Measurements from ENCODE around the gene RHBDD1. TPM values are rescaled to one million over a fixed set of nuclear protein-coding genes. Genes with fewer than 3 reads are reported as not detected.

Gene RHBDD1
- total and polyA plus RNA-seq, 2 donors (not counting 1 experiment from before 2014, with no cell fraction given), result 21.2 to 128 TPM

- TF ChIP-seq CTCF (IDR thresholded peaks at IDR 0.05), result no peak
- no peak for TF ChIP-seq EZH2 (IDR thresholded peaks at IDR 0.05; ENCODE audit: borderline replicate concordance, insufficient read depth, low read depth, low read length, poor library complexity, severe bottlenecking)
- no peaks in the 10 kb centered on the region for H3K9me3 Mint-ChIP-seq (ENCODE audit: insufficient read depth)
- no peaks in the 10 kb centered on the region for H3K36me3 ChIP-seq (replicated peaks in 1 of 2; ENCODE audit: control extremely low read depth in 1 of 2, control insufficient read depth in 1 of 2, extremely low read depth in 1 of 2, insufficient read depth in 2 of 2, low read length in 1 of 2)
- peak; percentile 42 for ATAC-seq (ENCODE audit: low read depth)
- peak overlapping the region; percentile 97 for H3K4me3 Mint-ChIP-seq
- peak overlapping the region; percentile 99 for H3K27ac Mint-ChIP-seq
- ChIA-PET POLR2A (interaction anchor here (0.7 to 1.2 kb wide), 2 partner anchors 9 to 18 kb away, joined by 3 read pairs; partner anchors contain the start of gene IRS1), CTCF (interaction anchor here (0.8 to 4.8 kb wide), 4 partner anchors 8 to 367 kb away, joined by 3 to 25 read pairs (median 10); partner anchors contain the start of gene IRS1)
- intact Hi-C loops (cut with micrococcal nuclease), result loop anchor here (1.0 to 10.0 kb wide), 8 partner anchors 8 to 1856 kb away; partner anchors contain the start of genes DOCK10, IRS1, MFF and RHBDD1
- DNase-seq, result peak; percentile 93
- no peaks in the 10 kb centered on the region for H3K27me3 ChIP-seq (replicated peaks in 1 of 4; ENCODE audit: control extremely low read depth in 1 of 4, control insufficient read depth in 3 of 4, insufficient read depth in 4 of 4, low read length in 3 of 4)
- peak overlapping the region; percentile 85 for H3K9ac ChIP-seq (ENCODE audit: low read length)
- peak overlapping the region; percentile 92 for H3K27ac ChIP-seq (ENCODE audit: low read length in 2 of 2)
- peaks cover 12 to 18% of the 10 kb centered on the region in 2 donors for H3K4me1 ChIP-seq (ENCODE audit: control insufficient read depth in 2 of 2, insufficient read depth in 2 of 2, low read length in 2 of 2)
- H3K79me2 ChIP-seq (ENCODE audit: control insufficient read depth, insufficient read depth, low read length), result no peaks in the 10 kb centered on the region
- no peaks in the 10 kb centered on the region for H4K20me1 ChIP-seq (ENCODE audit: control insufficient read depth, insufficient read depth, low read length, poor library complexity, severe bottlenecking)
- 0% methylated on average over 22 of the region's 24 CpGs for WGBS (ENCODE audit: insufficient coverage)
- peaks cover 0 to 7% (median under 1%) of the 10 kb centered on the region in 3 donors for H3K9me3 ChIP-seq (ENCODE audit: control extremely low read depth in 1 of 3, control insufficient read depth in 2 of 3, insufficient read depth in 1 of 3, low read length in 2 of 3)
- no peaks in the 10 kb centered on the region for H3K27me3 Mint-ChIP-seq
- H3K4me3 ChIP-seq (ENCODE audit: control extremely low read depth in 1 of 5, extremely low read depth in 1 of 5, insufficient read depth in 1 of 5, low read depth in 2 of 5, low read length in 4 of 5), result peak overlapping the region; percentile 27 to 85 (median 61)
- peaks cover 33% of the 10 kb centered on the region for H3K4me1 Mint-ChIP-seq
- peak overlapping the region; percentile 85 for H2AFZ ChIP-seq (ENCODE audit: insufficient read depth, low read depth, low read length, poor library complexity, severe bottlenecking)
- peak overlapping the region; percentile 94 for H3K4me2 ChIP-seq (replicated peaks; ENCODE audit: low read depth, low read length, poor library complexity, severe bottlenecking)
Measured at GRCh38 chr2:226791056-226791486, 44.8 kb upstream of the RHBDD1 start.

- TF ChIP-seq CTCF (IDR thresholded peaks at IDR 0.05) (peak; percentile 67), EZH2 (IDR thresholded peaks at IDR 0.05; ENCODE audit: borderline replicate concordance, insufficient read depth, low read depth, low read length, poor library complexity, severe bottlenecking) (no peak)
- Mint-ChIP-seq H3K4me3 (peak overlapping the region; percentile 97), H3K27ac (peak overlapping the region; percentile 99), H3K27me3 (no peaks in the 10 kb centered on the region), H3K9me3 (ENCODE audit: insufficient read depth) (no peaks in the 10 kb centered on the region), H3K4me1 (peaks cover 36% of the 10 kb centered on the region)
- Histone ChIP-seq H4K20me1 (ENCODE audit: control insufficient read depth, insufficient read depth, low read length, poor library complexity, severe bottlenecking) (no peaks in the 10 kb centered on the region), H3K79me2 (ENCODE audit: control insufficient read depth, insufficient read depth, low read length) (no peaks in the 10 kb centered on the region), H3K27me3 (replicated peaks in 1 of 4; ENCODE audit: control extremely low read depth in 1 of 4, control insufficient read depth in 3 of 4, insufficient read depth in 4 of 4, low read length in 3 of 4) (no peaks in the 10 kb centered on the region), H3K4me3 (ENCODE audit: control extremely low read depth in 1 of 5, extremely low read depth in 1 of 5, insufficient read depth in 1 of 5, low read depth in 2 of 5, low read length in 4 of 5) (peak overlapping the region; percentile 51 to 85 (median 75)), H3K36me3 (replicated peaks in 1 of 2; ENCODE audit: control extremely low read depth in 1 of 2, control insufficient read depth in 1 of 2, extremely low read depth in 1 of 2, insufficient read depth in 2 of 2, low read length in 1 of 2) (no peaks in the 10 kb centered on the region), H3K9ac (ENCODE audit: low read length) (peak overlapping the region; percentile 85), H3K9me3 (ENCODE audit: control extremely low read depth in 1 of 3, control insufficient read depth in 2 of 3, insufficient read depth in 1 of 3, low read length in 2 of 3) (peaks cover 0 to 7% (median 0%) of the 10 kb centered on the region in 3 donors), H2AFZ (ENCODE audit: insufficient read depth, low read depth, low read length, poor library complexity, severe bottlenecking) (peak overlapping the region; percentile 85), H3K27ac (ENCODE audit: low read length in 2 of 2) (peak overlapping the region; percentile 92), H3K4me1 (ENCODE audit: control insufficient read depth in 2 of 2, insufficient read depth in 2 of 2, low read length in 2 of 2) (peaks cover 12 to 18% of the 10 kb centered on the region in 2 donors), H3K4me2 (replicated peaks; ENCODE audit: low read depth, low read length, poor library complexity, severe bottlenecking) (peak overlapping the region; percentile 94)
- ATAC-seq (ENCODE audit: low read depth) (peak; percentile 98), DNase-seq (peak; percentile 95)
- intact Hi-C loops (cut with micrococcal nuclease), result loop anchor here (1.0 to 10.0 kb wide), 8 partner anchors 8 to 1857 kb away; partner anchors contain the start of genes DOCK10, IRS1, MFF and RHBDD1
- WGBS (ENCODE audit: insufficient coverage), result under 1% methylated on average over 51 of the region's 56 CpGs
- POLR2A ChIA-PET, result interaction anchor here (1.2 kb wide), 1 partner anchor 9 kb away, joined by 3 read pairs; the partner anchor contains the start of gene IRS1
- CTCF ChIA-PET, result interaction anchor here (0.8 to 4.8 kb wide), 4 partner anchors 8 to 368 kb away, joined by 3 to 25 read pairs (median 10); partner anchors contain the start of gene IRS1
Measured at GRCh38 chr2:226791487-226792081, 44.3 kb upstream of the RHBDD1 start.
